Measurements from ENCODE around the gene TAOK3. TPM values are rescaled to one million over a fixed set of nuclear protein-coding genes. Genes with fewer than 3 reads are reported as not detected.

The TAOK3 gene
- total RNA-seq, 3 donors from 2014 or later (not counting 1 experiment from before 2014, with no cell fraction given) = 155 to 166 (median 157) TPM

GRCh38 chr12:118326991-118327390, 45.7 kb downstream of the TAOK3 start:
- no peaks in the 10 kb centered on the region for H3K27me3 Mint-ChIP-seq (ENCODE audit: low read depth in 2 of 2)
- no peak for DNase-seq
- Histone ChIP-seq H3K4me3 (ENCODE audit: low read length) (no peak overlapping the region), H3K4me1 (ENCODE audit: control insufficient read depth, insufficient read depth, low read length) (peaks cover 5% of the 10 kb centered on the region), H3K27ac (ENCODE audit: low read length) (no peak overlapping the region), H3K36me3 (ENCODE audit: control insufficient read depth, insufficient read depth, low read length) (peaks cover 2% of the 10 kb centered on the region), H3K27me3 (ENCODE audit: control insufficient read depth, insufficient read depth, low read length) (no peaks in the 10 kb centered on the region), H3K9me3 (ENCODE audit: control insufficient read depth, insufficient read depth, low read length) (no peaks in the 10 kb centered on the region)
- peak overlapping the region in 1 of 2 donors; percentile 7 for H3K27ac Mint-ChIP-seq
- H3K36me3 Mint-ChIP-seq = no peaks in the 10 kb centered on the region
- no peak overlapping the region for H3K4me3 Mint-ChIP-seq
- H3K4me1 Mint-ChIP-seq = peaks cover 48% of the 10 kb centered on the region in 2 donors
- H3K9me3 Mint-ChIP-seq = no peaks in the 10 kb centered on the region
- intact Hi-C loops (cut with micrococcal nuclease) = no loop called here
- TF ChIP-seq CTCF (IDR thresholded peaks at IDR 0.05) = no peak
- ATAC-seq = no peak

GRCh38 chr12:118325081-118325480, 47.6 kb downstream of the TAOK3 start:
- WGBS (ENCODE audit: insufficient coverage) = no CpG with 5 or more reads among the region's 2 CpGs
- Mint-ChIP-seq H3K27ac (peak overlapping the region in 1 of 2 donors; percentile 41), H3K36me3 (no peaks in the 10 kb centered on the region), H3K4me3 (no peak overlapping the region), H3K4me1 (peaks cover 49 to 57% of the 10 kb centered on the region in 2 donors), H3K27me3 (ENCODE audit: low read depth in 2 of 2) (no peaks in the 10 kb centered on the region), H3K9me3 (no peaks in the 10 kb centered on the region)
- Histone ChIP-seq H3K27ac (ENCODE audit: low read length) (no peak overlapping the region), H3K27me3 (ENCODE audit: control insufficient read depth, insufficient read depth, low read length) (no peaks in the 10 kb centered on the region), H3K36me3 (ENCODE audit: control insufficient read depth, insufficient read depth, low read length) (peaks cover 2% of the 10 kb centered on the region), H3K4me1 (ENCODE audit: control insufficient read depth, insufficient read depth, low read length) (no peaks in the 10 kb centered on the region), H3K4me3 (ENCODE audit: low read length) (no peak overlapping the region), H3K9me3 (ENCODE audit: control insufficient read depth, insufficient read depth, low read length) (no peaks in the 10 kb centered on the region)
- intact Hi-C loops (cut with micrococcal nuclease) = no loop called here
- no peak for ATAC-seq
- no peak for TF ChIP-seq CTCF (IDR thresholded peaks at IDR 0.05)
- no peak for DNase-seq

- Mint-ChIP-seq H3K9me3 (no peaks in the 10 kb centered on the region), H3K4me3 (no peak overlapping the region), H3K36me3 (no peaks in the 10 kb centered on the region), H3K27ac (peak overlapping the region in 1 of 2 donors; percentile 2), H3K4me1 (peaks cover 51 to 73% of the 10 kb centered on the region in 2 donors), H3K27me3 (ENCODE audit: low read depth in 2 of 2) (no peaks in the 10 kb centered on the region)
- 100% methylated on average over 1 of the region's 3 CpGs for WGBS (ENCODE audit: insufficient coverage)
- Histone ChIP-seq H3K27me3 (ENCODE audit: control insufficient read depth, insufficient read depth, low read length) (no peaks in the 10 kb centered on the region), H3K4me3 (ENCODE audit: low read length) (no peak overlapping the region), H3K4me1 (ENCODE audit: control insufficient read depth, insufficient read depth, low read length) (peaks cover 4% of the 10 kb centered on the region), H3K36me3 (ENCODE audit: control insufficient read depth, insufficient read depth, low read length) (peaks cover 4% of the 10 kb centered on the region), H3K27ac (ENCODE audit: low read length) (no peak overlapping the region), H3K9me3 (ENCODE audit: control insufficient read depth, insufficient read depth, low read length) (no peaks in the 10 kb centered on the region)
- intact Hi-C loops (cut with micrococcal nuclease) = no loop called here
- TF ChIP-seq CTCF (IDR thresholded peaks at IDR 0.05) = no peak
- no peak for DNase-seq
- no peak for ATAC-seq
These were observed 53.1 kb downstream of the TAOK3 start for GRCh38 chr12:118319627-118320026.

GRCh38 chr12:118318744-118319143, 54.0 kb downstream of the TAOK3 start:
- Histone ChIP-seq H3K36me3 (ENCODE audit: control insufficient read depth, insufficient read depth, low read length) (peaks cover 4% of the 10 kb centered on the region), H3K4me1 (ENCODE audit: control insufficient read depth, insufficient read depth, low read length) (peaks cover 4% of the 10 kb centered on the region), H3K9me3 (ENCODE audit: control insufficient read depth, insufficient read depth, low read length) (no peaks in the 10 kb centered on the region), H3K4me3 (ENCODE audit: low read length) (no peak overlapping the region), H3K27ac (ENCODE audit: low read length) (no peak overlapping the region), H3K27me3 (ENCODE audit: control insufficient read depth, insufficient read depth, low read length) (no peaks in the 10 kb centered on the region)
- TF ChIP-seq CTCF (IDR thresholded peaks at IDR 0.05) = no peak
- H3K36me3 Mint-ChIP-seq = no peaks in the 10 kb centered on the region
- H3K4me3 Mint-ChIP-seq = no peak overlapping the region
- DNase-seq (no peak), ATAC-seq (no peak)
- no peaks in the 10 kb centered on the region for H3K27me3 Mint-ChIP-seq (ENCODE audit: low read depth in 2 of 2)
- no CpG with 5 or more reads among the region's 1 CpG for WGBS (ENCODE audit: insufficient coverage)
- H3K4me1 Mint-ChIP-seq = peaks cover 56 to 72% of the 10 kb centered on the region in 2 donors
- intact Hi-C loops (cut with micrococcal nuclease) = no loop called here
- H3K27ac Mint-ChIP-seq = no peak overlapping the region
- H3K9me3 Mint-ChIP-seq = no peaks in the 10 kb centered on the region

Data from natural killer cell (primary cell).